Parathyroid adenoma (tissue), 2 donors: Measurements from ENCODE around the gene NAALADL2.

ENCODE experiments used
- H2AFZ ChIP-seq: fragments of 300-600 bp; sonication (generic); one replicate; pipeline ENCODE4 v1.7.0; 2017; ENCODE audit warnings: antibody characterized with exemption, mild to moderate bottlenecking
- H3K27ac ChIP-seq: fragments of 300-600 bp; sonication (generic); one replicate; pipeline ENCODE4 v1.7.0; 2017
- H3K27me3 ChIP-seq: fragments of 300-600 bp; sonication (generic); one replicate; pipeline ENCODE4 v1.7.0; 2017; ENCODE audit warnings: low read length; ENCODE audit not compliant: control insufficient read depth, insufficient read depth
- H3K36me3 ChIP-seq: fragments of 300-600 bp; sonication (generic); one replicate; pipeline ENCODE4 v1.7.0; 2017; ENCODE audit warnings: low read length; ENCODE audit not compliant: control insufficient read depth, insufficient read depth
- H3K4me1 ChIP-seq: fragments of 300-600 bp; sonication (generic); one replicate; pipeline ENCODE4 v1.7.0; 2017; ENCODE audit warnings: control low read depth
- H3K4me2 ChIP-seq: fragments of 300-600 bp; sonication (generic); one replicate; pipeline ENCODE4 v1.7.0; 2017; ENCODE audit warnings: low read length
- H3K4me3 ChIP-seq: fragments of 300-600 bp; sonication (generic); one replicate; pipeline ENCODE4 v1.7.0; 2017; ENCODE audit warnings: low read depth, low read length
- H3K79me2 ChIP-seq: fragments of 300-600 bp; sonication (generic); one replicate; pipeline ENCODE4 v1.7.0; 2017; ENCODE audit warnings: control low read depth
- H3K9ac ChIP-seq: fragments of 300-600 bp; sonication (generic); one replicate; pipeline ENCODE4 v1.7.0; 2017; ENCODE audit warnings: mild to moderate bottlenecking
- H3K9me3 ChIP-seq: fragments of 300-600 bp; sonication (generic); one replicate; pipeline ENCODE4 v1.7.0; 2017; ENCODE audit warnings: low read length; ENCODE audit not compliant: control insufficient read depth
- TF ChIP-seq, protein P1 (sequence below): fragments of 300-600 bp; sonication (generic); IDR thresholded peaks from one replicate; pipeline ENCODE4 v1.7.0; 2017; ENCODE audit warnings: antibody characterized with exemption, mild to moderate bottlenecking
- donor health status: primary hyperparathyroidism.

NAALADL2 gene

DNA sequence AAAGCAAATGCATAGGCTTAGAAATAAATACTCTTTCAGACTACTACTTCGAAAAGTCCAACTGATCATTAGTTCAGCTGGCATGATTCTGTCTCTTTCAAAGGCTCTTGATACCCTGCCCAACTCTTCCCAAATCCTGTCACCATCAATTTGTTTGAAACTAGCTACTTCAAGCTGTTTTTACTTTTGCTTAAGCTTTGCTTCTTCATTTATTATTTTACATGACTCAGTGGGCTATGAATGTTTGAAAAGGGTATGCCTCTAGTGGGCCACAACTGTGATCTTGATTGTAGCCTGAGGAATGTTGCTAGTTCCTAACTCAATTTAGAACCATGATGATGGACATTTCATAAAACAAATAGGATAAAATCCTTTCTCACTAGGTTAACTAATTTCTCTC lies 340.8 kb downstream of the NAALADL2 start:
- Histone ChIP-seq H3K4me1 (no peaks in the 10 kb centered on the region), H3K27me3 (no peaks in the 10 kb centered on the region), H2AFZ (no peak overlapping the region), H3K4me3 (no peak overlapping the region), H3K27ac (no peak overlapping the region), H3K36me3 (no peaks in the 10 kb centered on the region), H3K9ac (no peak overlapping the region), H3K79me2 (no peaks in the 10 kb centered on the region), H3K9me3 (no peaks in the 10 kb centered on the region), H3K4me2 (no peak overlapping the region)
- TF ChIP-seq, protein P1, sequence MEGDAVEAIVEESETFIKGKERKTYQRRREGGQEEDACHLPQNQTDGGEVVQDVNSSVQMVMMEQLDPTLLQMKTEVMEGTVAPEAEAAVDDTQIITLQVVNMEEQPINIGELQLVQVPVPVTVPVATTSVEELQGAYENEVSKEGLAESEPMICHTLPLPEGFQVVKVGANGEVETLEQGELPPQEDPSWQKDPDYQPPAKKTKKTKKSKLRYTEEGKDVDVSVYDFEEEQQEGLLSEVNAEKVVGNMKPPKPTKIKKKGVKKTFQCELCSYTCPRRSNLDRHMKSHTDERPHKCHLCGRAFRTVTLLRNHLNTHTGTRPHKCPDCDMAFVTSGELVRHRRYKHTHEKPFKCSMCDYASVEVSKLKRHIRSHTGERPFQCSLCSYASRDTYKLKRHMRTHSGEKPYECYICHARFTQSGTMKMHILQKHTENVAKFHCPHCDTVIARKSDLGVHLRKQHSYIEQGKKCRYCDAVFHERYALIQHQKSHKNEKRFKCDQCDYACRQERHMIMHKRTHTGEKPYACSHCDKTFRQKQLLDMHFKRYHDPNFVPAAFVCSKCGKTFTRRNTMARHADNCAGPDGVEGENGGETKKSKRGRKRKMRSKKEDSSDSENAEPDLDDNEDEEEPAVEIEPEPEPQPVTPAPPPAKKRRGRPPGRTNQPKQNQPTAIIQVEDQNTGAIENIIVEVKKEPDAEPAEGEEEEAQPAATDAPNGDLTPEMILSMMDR: no peak

DNA sequence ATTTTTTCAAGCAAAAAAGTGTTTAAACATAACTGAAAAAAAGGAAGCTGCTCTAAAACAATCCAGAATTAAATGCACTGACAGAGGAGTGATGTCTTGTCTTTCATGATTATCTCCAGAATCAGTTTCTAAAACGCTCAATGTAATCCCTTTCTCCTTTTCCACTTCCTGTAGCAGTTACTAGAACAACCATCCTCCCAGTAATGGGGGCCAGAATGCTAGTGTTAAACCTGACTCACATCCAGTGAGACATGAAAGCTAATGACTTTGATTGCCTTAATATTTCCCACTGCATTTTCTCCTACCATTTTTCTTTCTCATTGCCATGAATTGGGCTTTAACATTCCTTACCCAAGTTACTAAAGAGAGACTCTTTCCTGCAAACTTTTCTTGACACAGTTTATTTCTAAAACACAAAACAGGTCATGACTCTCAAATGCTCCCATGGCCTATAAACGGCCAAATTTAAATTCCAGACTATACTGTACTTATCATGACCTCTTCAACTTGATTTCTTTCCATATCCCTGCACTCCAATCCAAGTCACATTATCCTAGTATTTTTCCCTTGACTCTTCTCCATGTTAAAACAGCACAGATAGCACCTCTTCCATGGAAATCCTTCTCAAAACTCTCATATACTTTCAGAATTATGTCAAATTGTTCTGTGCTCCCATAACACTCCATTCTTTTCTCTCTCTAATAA lies 341.4 kb downstream of the NAALADL2 start:
- Histone ChIP-seq H3K27me3 (no peaks in the 10 kb centered on the region), H2AFZ (no peak overlapping the region), H3K9me3 (no peaks in the 10 kb centered on the region), H3K36me3 (no peaks in the 10 kb centered on the region), H3K4me1 (no peaks in the 10 kb centered on the region), H3K79me2 (no peaks in the 10 kb centered on the region), H3K4me3 (no peak overlapping the region), H3K27ac (no peak overlapping the region), H3K4me2 (no peak overlapping the region), H3K9ac (no peak overlapping the region)
- TF ChIP-seq, protein P1: no peak

DNA sequence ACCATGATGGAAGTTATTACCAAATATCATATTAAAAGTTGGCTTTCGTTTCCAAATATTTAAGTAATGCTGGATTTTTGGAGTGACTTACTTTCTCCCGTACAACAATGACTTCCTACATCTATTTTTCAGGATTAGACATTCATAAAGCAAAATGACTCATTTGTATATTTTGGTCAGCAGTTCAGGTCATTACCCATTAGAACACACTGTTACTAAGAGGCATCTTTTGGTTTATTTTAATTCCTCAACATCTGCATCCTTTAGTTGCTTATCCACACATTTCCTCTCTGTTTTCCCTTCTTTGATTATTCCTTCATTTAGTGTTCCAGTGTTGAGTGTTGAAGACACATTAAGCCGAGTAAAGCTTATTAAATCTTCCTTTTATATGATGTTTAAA lies 348.2 kb downstream of the NAALADL2 start:
- Histone ChIP-seq H3K79me2 (no peaks in the 10 kb centered on the region), H3K4me2 (no peak overlapping the region), H3K9me3 (no peaks in the 10 kb centered on the region), H3K27ac (no peak overlapping the region), H3K36me3 (no peaks in the 10 kb centered on the region), H3K27me3 (no peaks in the 10 kb centered on the region), H3K9ac (no peak overlapping the region), H2AFZ (no peak overlapping the region), H3K4me3 (no peak overlapping the region), H3K4me1 (no peaks in the 10 kb centered on the region)
- TF ChIP-seq, protein P1: no peak

DNA sequence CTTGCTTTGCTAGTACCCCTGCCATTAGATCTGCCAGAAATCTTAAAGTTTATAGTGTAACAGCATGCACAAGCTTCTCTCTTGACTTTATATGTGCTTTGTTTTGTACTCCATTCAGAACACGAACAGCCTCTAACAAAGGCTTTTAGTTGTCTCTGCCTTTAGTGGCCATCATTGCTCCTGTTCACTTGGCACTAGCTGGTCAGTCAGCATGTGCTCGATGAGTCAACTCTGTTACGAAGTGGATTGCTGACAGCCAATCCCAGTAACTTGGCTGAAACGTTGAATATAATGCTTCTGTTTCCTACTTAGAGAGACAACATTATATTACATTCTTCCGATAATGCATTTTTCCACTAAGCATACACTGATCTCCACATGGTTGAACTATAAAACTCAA lies 349.2 kb downstream of the NAALADL2 start:
- H3K9me3 ChIP-seq: no peaks in the 10 kb centered on the region
- H3K4me3 ChIP-seq: no peak overlapping the region
- TF ChIP-seq, protein P1: no peak
- H3K27me3 ChIP-seq: no peaks in the 10 kb centered on the region
- H3K4me1 ChIP-seq: no peaks in the 10 kb centered on the region
- H3K79me2 ChIP-seq: no peaks in the 10 kb centered on the region
- H3K27ac ChIP-seq: no peak overlapping the region
- no peak overlapping the region for H3K4me2 ChIP-seq
- H3K9ac ChIP-seq: no peak overlapping the region
- no peak overlapping the region for H2AFZ ChIP-seq
- no peaks in the 10 kb centered on the region for H3K36me3 ChIP-seq

DNA sequence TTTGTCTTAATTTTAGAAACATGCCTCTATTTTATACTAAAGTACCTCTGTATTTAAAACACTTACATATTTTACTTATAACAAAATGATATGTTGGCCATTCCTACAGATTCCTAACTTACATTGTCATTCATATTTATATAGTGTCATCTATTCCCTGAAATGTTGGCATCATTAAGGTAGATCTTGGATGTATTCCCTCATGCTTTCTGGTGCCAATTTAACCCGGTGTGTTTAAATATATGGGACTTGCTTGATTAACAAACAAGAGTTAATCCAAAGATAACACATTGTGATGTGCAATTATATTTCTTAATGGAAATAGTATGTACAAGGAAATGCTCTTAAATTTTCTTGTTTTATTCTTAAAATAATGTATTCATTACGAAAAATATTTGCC lies 352.3 kb downstream of the NAALADL2 start:
- no peak overlapping the region for H2AFZ ChIP-seq
- no peaks in the 10 kb centered on the region for H3K36me3 ChIP-seq
- H3K79me2 ChIP-seq: no peaks in the 10 kb centered on the region
- no peaks in the 10 kb centered on the region for H3K9me3 ChIP-seq
- H3K27ac ChIP-seq: no peak overlapping the region
- H3K4me2 ChIP-seq: no peak overlapping the region
- no peak overlapping the region for H3K9ac ChIP-seq
- H3K4me3 ChIP-seq: no peak overlapping the region
- no peaks in the 10 kb centered on the region for H3K4me1 ChIP-seq
- TF ChIP-seq, protein P1: no peak
- H3K27me3 ChIP-seq: no peaks in the 10 kb centered on the region
